Hematopoietic multipotent progenitor cell treated with erythropoietin and hydrocortisone succinate and interleukin-3 and kit ligand, for 17 days (in vitro differentiated cells): ENCODE results near the gene NSG2.

Source experiments
- DNase-seq: peaks from one replicate; pipeline ENCODE4 v3.0.0-alpha.2; 2015; ENCODE audit warnings: low spot score

The NSG2 gene

DNA sequence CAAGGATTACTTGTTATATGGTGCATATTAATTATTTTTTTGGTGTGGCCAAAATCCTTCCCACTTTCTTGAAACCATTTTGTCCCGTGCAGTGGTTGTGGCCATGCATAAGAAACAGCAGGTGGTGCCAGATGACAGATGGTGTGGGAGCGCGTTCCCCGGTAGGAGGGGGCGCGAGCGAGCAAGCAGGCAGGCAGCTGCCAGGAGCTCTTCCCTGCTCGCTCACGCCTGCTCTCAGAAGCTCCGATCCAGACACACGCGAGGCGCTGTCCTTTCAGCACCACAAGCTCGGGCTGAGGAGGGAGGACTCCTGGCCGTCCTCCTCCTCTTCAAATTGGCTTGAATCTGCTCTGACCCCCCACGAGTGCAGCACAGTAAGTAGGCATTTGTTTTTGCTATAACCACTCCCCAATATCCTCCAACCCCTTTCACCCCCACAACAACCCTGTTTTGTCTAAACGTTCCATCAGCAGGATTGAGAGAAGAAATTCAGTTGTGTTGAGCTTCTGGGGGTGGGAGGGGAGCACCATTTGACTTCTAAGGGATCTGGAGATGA, at the start of gene NSG2:
Gene NSG2, plus strand, starts transcription at position 237 of the 556 bp plus-strand sequence. CDS start 1,050 bp downstream, outside the sequence.
- DNase-seq = no peak

DNA sequence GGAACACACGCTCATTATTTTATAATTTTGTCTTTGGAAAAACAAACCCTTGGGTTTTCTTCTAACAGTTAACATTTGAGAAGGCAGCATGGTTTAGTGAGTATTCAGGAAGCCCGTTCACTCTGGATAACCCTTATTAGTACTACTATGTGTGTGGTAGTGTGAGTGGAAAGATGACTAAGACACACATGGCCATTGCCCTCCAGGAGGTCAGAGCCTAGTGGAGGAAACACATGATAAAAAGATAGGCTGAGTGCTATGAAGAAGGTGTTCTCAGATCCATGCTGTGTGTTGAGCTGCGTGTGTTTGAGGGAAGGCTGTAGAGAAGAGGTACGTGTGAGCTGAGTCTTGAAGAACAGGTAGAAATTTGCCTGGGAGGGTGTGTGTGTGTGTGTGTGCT, 48.2 kb upstream of the NSG2 start:
- DNase-seq = no peak

DNA sequence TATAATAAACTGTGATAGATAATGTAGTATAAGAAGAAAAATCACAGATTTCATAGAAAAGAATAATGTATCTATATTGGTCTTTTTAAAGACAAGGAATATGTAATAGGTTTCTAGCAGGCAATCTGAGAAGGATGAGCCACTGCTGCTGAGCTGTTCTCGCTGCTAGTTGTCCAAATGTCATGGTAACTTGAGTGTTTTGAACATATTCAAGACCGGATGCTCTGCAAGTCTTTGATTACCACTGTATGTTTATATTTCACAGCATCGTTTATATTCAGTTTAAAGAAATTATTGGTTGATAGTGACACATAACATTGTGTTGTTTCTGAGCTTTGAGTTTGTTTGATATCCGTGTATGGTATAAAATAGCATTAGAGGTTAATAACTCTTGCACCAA, 47.0 kb upstream of the NSG2 start:
- no peak for DNase-seq

DNA sequence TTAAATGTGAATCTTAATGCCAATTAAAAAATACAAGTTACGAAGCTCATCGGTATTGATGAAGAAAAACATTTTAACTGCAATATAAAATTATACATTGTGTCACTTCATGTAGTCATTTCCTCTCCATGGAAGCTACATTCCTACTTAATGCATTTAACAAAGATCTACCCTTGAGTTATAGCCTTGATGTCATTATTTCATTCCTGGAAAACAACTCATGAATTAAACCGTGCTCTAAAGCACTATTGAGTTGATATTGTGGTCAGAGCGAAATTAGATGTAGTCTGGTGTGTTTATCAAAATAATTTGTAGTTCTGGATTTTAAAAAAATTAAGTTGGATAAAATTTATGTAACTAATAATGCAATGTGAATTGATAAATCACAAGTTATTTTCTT, 45.4 kb upstream of the NSG2 start:
- no peak for DNase-seq

DNA sequence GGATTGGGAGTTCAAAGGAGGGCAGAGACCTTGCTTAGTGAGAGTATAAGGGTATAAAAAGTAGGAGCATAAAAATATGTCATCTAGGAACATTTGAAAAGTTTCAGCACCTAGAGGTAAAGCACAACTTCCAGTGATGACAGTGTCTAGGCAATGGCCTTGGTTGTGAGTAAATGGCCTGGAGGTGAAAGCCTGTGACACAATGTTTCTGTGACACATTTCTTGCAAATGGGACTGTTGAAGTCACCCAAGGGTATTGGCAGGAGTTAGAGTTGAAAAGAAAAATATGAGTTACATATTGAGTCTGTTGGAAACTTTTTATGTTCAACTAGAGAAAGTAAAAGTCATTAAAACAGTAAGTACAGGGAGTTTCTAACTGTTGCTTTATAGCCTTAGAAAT, 41.7 kb upstream of the NSG2 start:
- no peak for DNase-seq

DNA sequence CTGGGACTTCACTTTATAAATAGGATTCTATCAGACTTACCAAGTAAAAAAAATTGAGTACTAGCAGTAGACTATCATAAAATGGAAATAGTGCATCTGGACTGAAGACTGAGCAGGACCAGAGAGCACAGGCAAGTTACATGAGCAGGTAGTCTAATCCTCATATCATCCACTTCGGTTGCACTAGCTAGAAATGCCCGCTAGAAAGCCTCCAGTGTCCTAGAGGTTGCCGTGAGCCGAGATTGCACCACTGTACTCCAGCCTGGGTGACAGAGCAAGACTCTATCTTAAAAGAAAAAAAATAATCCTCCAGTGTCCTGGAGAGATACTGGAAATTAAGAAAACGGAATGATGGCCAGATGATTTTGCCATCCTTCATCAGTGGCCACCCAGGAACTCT, 36.6 kb upstream of the NSG2 start:
- DNase-seq = no peak

DNA sequence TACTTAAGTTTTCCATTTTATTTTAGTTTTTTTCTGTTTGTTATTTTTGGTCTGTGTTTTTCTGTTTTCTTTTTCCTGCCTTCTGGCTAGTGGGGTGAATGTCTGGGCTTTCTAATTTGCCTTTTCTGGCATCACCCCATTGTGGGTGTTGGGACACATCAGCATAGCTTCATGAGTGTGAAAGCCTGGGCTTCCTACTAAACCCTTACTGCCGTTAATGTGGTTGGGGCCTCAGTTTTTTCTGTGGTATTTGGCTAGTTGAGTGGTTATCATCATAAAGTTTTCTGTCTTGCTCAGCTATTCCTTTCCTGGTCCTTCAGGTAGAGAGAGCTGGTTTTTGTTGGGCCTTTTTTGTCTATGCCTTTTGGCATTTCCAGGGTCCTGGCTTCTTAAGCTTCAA, 35.1 kb upstream of the NSG2 start:
- no peak for DNase-seq

DNA sequence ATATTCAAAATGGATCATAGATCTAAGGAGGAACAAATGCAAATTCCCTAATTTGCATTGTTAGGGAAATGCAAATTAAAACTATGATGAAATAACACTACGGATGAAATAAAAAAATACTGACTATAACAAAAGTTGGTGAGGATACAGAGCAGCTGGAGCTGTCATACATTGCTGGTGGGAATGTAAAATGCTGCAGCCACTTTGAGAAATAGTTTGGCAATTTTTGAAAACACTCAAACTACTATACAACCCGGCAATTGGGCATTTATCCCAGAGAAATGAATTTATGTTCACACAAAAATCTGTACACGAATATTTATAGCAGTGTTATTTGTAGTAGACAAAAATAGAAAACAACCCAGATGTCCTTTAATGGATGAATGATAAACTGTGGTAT, 34.1 kb upstream of the NSG2 start:
- no peak for DNase-seq

DNA sequence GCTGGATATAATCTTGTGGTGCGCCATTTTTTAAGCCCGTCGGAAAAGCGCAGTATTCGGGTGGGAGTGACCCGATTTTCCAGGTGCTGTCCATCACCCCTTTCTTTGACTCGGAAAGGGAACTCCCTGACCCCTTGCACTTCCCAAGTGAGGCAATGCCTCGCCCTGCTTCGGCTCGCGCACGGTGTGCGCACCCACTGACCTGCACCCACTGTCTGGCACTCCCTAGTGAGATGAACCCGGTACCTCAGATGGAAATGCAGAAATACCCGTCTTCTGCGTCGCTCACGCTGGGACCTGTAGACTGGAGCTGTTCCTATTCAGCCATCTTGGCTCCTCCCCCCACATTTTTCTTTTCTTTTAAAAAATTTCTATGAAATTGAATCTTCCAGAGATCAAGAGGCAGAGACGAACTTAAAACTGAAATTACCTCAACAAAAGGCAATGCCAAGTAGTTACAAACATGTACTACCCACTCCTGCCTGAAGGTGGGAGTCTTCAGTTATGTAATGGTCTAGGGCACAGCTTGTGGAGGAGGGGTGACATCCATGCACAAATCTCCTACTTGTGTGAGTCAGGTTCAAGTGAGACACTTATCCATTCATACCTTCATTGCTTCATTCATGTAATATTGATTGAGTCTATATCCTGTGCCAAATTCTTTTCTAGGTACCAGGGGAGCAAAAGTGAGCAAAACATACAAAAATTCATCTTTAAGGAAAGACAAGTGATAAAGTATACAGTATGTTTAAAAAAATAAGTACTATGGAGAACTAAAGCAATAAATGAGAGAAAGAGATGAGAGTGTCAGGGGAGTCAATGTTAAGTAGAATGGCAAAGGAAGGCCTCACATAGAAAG, 25.2 kb upstream of the NSG2 start:
- peak; percentile 39 for DNase-seq

DNA sequence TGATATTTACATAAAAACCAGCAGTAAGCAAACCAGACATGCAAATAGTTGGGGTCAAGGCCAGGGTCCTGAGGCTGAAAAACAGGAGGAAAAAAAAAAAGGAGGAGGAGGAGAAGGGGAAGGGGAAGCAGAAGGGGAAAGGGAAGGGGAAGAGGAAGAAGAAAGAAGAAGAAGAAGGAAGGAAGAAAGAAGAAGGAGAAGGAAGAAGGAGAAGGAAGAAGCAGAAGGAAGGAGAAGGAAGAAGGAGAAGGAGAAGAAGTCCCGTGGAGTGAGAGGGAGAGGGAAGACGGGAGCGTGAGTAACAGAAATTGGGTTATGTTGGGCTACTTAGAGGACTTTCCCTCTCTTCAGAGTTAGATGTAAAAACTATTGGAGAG, 24.6 kb upstream of the NSG2 start:
- DNase-seq = no peak

DNA sequence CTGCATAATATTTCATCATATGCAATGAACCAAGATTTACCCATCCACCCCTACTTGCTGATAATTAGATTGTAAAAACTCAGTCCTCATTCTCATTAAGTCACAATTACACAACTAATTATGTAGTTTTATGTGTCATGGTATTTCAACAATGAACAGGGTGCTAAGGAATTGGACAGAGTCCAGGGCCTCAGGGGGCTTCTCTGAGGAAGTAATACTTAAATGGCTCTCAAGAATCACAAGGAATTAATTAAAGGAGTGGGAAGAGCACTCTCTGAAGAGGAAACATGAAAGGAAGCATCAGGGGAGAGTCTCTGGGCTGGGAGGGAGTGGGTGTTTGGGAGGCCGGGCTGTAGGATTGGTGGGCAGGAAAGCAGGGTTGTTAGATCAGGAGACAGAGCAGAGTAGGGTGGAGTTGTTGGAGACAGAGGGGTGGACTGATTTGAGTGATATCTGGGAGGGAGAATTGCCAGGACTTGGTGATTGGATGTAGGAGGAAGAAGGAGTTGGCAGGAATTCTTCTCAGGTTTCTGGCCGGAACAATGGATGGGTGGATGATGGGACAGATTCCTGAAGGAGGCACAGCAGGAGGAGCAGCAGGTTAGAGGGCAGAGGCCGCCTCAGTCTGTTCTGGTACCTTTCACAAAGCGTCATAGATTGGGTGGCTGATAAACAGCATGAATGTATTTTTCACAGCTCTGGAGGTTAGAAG, 23.0 kb upstream of the NSG2 start:
- no peak for DNase-seq

DNA sequence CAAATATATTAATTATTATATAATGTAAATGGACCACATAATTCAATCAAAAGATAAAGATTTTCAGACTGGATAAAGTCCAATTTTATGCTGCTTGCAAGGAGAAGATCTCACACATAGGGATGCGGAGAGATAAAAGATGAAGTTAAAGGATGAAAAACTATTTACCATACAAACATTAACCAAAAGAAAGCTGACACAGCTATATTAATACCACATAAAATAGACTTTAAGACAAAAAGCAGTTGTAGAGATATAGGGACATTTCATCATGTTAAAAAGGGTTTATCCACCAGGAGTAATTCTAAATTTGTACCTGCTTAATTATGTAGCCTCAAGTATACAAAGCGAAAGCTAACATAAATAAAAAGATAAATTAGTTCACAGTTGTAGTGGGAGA, 15.2 kb upstream of the NSG2 start:
- no peak for DNase-seq

DNA sequence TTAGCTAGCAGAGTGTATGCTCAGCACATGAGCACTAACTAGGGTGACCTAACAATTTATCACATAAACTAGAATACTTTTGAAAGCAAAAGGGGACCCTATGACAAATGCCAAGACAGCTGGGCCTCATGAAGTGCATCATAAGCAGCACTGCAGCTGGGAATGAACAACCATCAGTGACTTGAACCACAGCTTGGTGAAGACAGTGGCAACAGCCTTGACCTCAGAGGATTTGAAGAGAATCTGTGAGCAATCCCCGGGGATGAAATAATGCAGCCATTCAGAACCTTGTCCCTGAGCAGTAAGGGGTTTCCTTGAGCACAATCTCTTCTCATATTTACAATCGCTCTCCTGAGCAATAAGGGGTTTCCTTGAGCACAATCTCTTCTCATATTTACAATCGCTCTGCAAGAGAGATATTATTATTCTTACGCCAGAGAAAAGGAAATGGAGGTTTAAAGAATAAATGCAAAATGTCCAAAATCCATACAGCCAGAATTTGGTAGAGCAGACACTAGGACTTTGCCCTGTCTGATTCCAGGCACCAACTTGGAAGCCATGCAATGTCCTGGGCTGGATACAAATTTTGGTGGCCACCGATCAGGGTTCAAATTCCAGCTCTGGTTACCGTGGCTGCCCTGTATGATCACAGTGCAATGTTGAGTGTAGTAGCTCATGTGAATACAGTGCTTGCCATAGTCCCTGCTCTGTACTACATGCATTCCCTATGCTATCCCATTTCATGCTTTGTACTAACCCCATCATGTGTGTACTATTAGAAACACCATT, 846 bp upstream of the NSG2 start:
- DNase-seq = no peak

DNA sequence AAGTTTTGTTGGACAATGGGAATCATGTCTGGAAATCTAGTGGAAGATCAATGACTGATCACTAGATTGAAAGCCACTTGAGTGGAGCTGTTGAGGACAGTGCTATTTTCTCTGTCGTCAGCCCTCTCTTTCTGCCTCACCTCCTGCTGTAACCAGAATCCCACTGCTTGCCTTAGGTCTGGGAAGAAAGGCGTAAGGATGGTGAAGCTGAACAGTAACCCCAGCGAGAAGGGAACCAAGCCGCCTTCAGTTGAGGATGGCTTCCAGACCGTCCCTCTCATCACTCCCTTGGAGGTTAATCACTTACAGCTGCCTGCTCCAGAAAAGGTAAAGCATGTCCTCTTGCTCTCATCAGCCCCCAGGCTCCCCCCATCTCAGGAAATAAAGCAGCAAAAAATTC, 1.1 kb downstream of the NSG2 start:
- no peak for DNase-seq

DNA sequence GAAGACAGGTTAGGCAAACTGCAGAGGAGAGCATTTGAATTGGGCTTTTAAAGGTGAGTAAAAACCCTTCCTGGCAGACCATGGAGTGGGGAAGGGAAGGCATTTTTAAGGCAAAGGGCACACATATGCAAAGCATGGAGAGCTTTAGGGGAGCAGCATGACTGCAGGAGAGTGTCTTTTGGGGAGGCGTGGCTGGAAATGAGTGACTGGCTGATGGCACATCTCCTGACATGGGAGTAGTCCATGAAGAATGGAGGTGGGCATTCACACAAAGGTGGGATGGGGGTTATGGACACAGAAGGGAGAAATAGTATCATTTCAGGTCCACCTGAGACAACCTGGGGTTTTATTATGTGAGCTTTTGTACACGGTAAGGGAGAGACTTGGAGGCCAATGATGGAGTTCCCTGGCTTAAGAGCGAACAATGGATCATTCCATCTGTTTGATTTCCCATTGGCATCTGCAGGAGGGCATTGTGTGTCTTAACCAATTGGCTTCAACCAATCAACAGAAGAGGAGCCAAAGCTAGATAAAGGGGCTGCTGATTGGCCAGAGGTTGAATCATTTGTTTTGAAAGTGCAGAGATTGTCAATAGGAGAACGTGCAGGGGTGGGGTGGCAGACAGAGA, 2.1 kb downstream of the NSG2 start:
- DNase-seq = no peak

DNA sequence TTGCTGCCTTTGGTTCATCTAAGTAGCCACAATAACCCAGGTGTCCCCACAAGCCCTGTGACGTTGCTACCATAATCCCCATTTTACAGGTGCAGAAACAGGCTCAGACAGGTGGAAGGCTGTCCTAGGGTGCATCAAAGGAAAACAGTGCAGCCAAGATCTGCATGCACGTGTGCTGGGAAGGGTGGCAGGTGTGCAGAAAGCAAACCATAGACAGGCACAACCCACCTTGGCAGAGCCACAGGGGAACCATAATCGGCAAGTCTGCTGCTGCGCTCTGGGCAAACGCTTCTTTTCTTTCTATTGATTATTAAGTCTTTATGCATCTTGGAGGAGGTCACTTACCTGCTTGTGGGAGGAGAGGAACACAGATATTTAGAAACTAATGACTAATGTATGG, 7.1 kb downstream of the NSG2 start:
- no peak for DNase-seq

DNA sequence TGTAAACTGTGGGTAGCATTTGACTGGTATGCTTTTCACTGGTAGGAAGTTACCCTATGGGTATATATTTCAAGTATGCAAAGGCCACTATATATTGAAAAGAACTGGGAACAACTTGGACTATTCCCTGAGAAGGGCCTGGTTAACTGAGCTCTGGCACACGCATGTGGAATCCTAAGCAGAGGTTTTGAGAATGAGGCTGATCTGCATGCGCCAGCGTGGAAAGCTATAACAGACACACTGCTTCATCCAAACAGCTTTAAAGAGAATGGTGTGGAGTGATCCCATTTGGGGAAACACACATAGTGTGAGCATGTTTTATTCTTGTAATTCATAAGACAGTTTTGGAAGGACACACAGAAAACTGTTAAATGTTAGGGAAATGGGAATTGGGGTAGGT, 8.4 kb downstream of the NSG2 start:
- no peak for DNase-seq

DNA sequence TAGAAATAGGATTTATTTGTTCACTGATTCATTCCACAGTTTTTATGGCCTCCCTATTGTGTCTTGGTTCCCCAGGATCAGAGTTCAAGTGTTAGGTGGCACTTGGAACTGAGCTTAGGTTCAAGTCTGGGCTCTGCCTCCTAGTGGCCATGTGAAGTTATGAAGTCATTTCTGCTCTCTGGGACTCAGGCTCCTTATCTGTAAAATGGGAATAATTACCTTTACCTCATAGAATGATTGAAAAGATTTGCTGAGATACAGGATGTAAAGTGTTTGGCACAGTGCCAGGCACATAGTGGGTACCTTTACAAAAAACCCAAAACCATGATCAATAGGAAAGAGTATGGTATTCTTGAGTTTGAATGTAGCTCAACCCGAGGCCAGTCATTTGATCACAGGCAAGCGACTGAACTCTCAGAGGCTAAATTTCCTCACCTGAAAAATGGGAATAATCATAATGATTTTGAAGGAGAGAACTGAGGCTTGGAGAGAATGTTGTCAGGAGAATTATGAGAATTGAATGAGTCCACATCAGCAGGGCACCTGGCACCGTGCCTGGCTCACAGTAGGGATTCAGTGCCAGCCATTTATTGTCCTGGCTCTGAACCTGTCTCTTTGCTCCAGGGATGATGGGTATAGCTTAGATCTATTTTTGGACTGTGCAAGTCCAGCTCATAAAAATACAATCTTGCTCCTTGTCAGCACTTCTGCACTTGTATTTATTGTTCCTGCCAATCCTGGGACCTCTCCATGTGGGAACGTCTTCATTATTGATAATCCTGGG, 10.8 kb downstream of the NSG2 start:
- peak; percentile 36 for DNase-seq

DNA sequence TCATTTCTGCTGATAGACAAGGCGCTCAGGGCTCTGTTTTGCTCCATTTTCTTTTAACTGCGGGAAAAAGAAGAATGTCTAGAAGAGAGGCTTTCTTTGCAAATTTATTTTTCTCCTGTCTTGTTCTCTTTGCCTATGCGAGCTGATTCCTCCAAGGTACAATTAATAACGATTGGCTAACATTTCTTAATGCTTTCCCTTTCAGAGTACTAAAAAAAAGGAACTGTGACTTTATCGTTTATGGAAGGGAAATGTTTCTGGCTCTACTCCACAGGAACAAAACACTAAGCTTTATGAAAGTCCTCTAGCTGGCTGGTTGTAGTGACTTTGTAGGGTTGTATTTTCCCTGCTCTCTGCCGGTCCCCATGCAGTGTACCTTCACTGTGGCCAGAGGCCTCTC, 11.7 kb downstream of the NSG2 start:
- no peak for DNase-seq

DNA sequence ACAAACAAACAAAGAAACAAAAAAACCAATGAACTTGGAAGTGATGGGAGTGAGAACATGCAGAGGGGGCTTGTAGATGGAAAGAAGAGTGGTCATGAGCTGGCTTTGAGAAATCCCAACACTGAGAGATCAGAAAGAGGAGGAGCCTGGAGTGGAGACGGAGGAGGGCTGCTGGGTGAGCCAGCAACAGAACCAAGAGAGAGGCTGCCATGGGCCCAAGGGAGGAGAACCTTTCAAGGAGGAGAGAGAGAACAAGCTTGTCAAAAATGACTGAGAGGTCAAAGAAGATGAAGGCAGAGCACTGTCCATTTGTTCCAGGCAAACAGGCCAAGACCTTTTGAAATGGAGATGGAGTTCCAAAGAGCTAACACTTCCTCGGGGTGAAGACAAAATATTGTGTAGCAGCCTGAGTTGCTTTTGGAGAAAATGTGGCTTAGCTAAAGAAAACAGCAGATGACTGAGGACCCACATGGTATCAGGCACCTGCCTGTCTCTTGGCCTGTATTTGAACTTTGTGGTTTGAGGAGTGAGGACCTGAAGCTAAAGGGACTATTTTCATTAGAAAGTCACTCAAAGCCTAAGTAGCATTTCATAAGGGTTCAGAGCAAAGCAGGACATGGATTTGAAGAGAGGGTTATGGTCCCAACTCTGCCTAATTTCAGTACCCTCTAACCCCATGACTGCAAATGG, 13.1 kb downstream of the NSG2 start:
- no peak for DNase-seq

DNA sequence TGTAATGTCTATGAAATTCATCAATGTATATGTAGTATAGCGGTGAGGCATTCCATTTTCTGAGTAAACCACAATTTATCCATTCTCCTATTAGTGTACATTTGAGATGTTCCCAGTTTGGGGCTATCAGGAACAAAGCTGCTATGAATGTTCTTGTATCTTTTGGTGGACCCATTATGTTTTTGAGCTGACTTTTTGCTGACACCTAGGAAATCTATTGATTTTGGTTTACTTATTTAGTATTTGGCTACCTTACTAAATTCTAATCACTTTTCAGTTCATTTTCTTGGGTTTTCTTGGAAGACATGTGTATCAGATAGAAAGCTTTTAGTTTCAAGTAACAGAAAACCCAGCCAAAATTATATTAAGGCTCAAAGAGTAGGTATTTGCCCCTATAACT, 13.7 kb downstream of the NSG2 start:
- no peak for DNase-seq
